Mesothelial cell of epicardium (in vitro differentiated cells): ENCODE data around the gene P4HA3. TPM values are rescaled to one million over a fixed set of nuclear protein-coding genes. Genes with fewer than 3 reads are reported as not detected.

ENCODE experiments used
- DNase-seq, 2 experiments: peaks; one replicate each; pipeline ENCODE4 v3.0.0; 2021; ENCODE audit warnings: low spot score in 2 of 2; ENCODE audit not compliant: unreplicated experiment in 2 of 2
- H3K27ac Mint-ChIP-seq: 2 replicates; pipeline ENCODE4 v1.8.0; 2021; ENCODE audit warnings: mixed read lengths
- H3K27me3 Mint-ChIP-seq: 2 replicates; pipeline ENCODE4 v1.8.0; 2021; ENCODE audit warnings: low read depth, mixed read lengths
- H3K36me3 Mint-ChIP-seq: 2 replicates; pipeline ENCODE4 v1.8.0; 2021; ENCODE audit warnings: mixed read lengths
- H3K4me1 Mint-ChIP-seq: 2 replicates; pipeline ENCODE4 v1.8.0; 2021; ENCODE audit warnings: mixed read lengths
- H3K4me3 Mint-ChIP-seq: 2 replicates; pipeline ENCODE4 v1.8.0; 2021; ENCODE audit warnings: mild to moderate bottlenecking, moderate library complexity, mixed read lengths
- H3K9me3 Mint-ChIP-seq: 2 replicates; pipeline ENCODE4 v1.8.0; 2021; ENCODE audit warnings: mixed read lengths
- CTCF ChIP-seq: fragments of 200-600 bp; sonication (generic); IDR thresholded peaks from one replicate; pipeline ENCODE4 v1.5.0; 2021; ENCODE audit warnings: antibody characterized with exemption; ENCODE audit not compliant: unreplicated experiment
- total RNA-seq: library from RNA; stranded (reverse); gene quantifications from 3 replicates; pipeline ENCODE4 v1.2.1, GENCODE V29; 2021

P4HA3 gene
- total RNA-seq, 1 donor from 2014 or later = 1.7 TPM

DNA sequence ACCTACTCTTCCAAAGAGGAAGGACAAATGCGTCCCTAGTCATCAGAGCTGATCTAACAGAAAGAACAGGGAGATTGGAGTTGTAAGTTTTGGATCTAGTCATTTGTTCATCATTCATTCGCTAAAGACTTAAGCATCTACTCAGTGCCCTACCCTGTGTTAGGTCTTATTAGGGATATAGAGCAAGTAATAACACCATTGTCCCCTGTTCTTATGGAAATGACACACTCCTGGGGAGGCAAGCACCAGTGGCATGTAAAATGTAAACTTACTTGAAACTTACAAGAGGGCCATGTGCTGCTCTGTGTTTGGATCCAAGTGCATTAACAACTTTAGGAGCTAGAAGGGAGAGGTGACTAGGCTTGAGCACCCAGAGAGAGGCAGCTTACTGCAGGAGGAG is 61.9 kb downstream of the P4HA3 start:
- DNase-seq = no peak
- H3K9me3 Mint-ChIP-seq = no peaks in the 10 kb centered on the region
- peaks cover 48% of the 10 kb centered on the region for H3K36me3 Mint-ChIP-seq
- TF ChIP-seq CTCF = no peak
- H3K27me3 Mint-ChIP-seq = no peaks in the 10 kb centered on the region
- no peaks in the 10 kb centered on the region for H3K4me1 Mint-ChIP-seq
- no peak overlapping the region for H3K4me3 Mint-ChIP-seq
- no peak overlapping the region for H3K27ac Mint-ChIP-seq

- Mint-ChIP-seq H3K4me3 (no peak overlapping the region), H3K36me3 (peaks cover 42% of the 10 kb centered on the region), H3K4me1 (no peaks in the 10 kb centered on the region), H3K27ac (no peak overlapping the region), H3K27me3 (no peaks in the 10 kb centered on the region), H3K9me3 (no peaks in the 10 kb centered on the region)
- TF ChIP-seq CTCF = no peak
- DNase-seq = no peak
Observed at GRCh38 chr11:74248469-74248868, 63.0 kb downstream of the P4HA3 start.

DNA sequence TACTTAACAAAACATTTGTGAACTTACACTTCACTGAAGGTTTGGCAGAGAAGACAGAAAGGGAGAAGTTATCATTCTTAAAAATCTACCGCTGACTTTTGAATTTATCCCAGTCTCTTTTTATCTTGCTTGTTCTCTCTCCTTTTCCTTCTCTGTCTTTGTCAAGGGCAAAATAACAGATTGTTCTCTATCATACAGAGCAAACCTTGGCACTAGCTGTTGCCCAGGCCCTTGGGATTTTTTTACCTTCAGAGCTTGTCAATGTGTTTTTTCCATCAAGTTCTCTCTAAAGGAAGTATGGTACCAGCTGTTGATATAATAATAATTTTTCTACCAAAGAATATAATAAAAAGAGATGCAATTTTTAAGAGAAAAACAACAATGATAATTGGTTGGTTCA is 73.2 kb downstream of the P4HA3 start:
- Mint-ChIP-seq H3K36me3 (peaks cover 35% of the 10 kb centered on the region), H3K27me3 (no peaks in the 10 kb centered on the region), H3K4me3 (no peak overlapping the region), H3K4me1 (no peaks in the 10 kb centered on the region), H3K9me3 (no peaks in the 10 kb centered on the region), H3K27ac (no peak overlapping the region)
- DNase-seq = no peak
- TF ChIP-seq CTCF = no peak

DNA sequence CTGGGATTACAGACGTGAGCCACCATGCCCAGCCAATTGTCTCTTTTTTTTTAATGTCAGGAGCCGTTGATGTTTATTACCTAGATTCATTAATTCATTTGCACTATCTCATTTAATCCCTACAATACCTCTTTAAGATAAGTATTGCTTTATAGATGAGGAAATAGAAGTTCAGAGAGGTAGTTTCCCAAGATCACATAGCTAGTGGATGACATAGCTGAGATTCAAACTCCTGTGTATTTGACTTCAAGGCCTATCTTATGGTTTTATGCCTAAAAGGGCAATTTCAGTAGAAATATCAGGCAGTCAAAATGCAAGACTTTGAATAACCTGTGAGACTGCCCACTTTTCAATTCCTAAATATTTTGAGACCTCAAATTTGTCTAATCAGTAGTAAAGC is 73.9 kb downstream of the P4HA3 start:
- H3K36me3 Mint-ChIP-seq = peaks cover 39% of the 10 kb centered on the region
- H3K4me3 Mint-ChIP-seq = no peak overlapping the region
- H3K27ac Mint-ChIP-seq = no peak overlapping the region
- TF ChIP-seq CTCF = no peak
- no peaks in the 10 kb centered on the region for H3K27me3 Mint-ChIP-seq
- H3K4me1 Mint-ChIP-seq = no peaks in the 10 kb centered on the region
- DNase-seq = no peak
- H3K9me3 Mint-ChIP-seq = no peaks in the 10 kb centered on the region

DNA sequence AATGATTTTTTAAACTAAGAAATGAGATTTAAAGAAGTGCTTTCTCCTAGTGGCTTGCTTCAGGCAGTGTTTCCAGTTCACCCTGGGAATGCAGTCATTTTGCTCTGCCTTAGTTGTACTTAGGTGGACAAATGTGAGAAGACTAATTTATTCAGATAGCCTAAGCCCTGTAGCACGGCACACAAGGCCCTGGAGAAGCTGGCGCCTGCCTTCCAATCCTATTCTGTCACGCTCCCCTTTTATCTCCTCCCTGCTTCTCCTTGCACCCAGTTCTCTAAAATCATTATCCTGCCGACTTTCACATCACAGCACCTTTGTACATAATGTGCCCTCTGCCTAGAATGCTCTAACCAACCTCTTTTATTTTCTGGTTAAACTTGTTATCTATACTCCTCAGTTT is 76.3 kb downstream of the P4HA3 start:
- no peak for DNase-seq
- H3K27me3 Mint-ChIP-seq = no peaks in the 10 kb centered on the region
- no peak for TF ChIP-seq CTCF
- H3K36me3 Mint-ChIP-seq = peaks cover 32% of the 10 kb centered on the region
- H3K27ac Mint-ChIP-seq = no peak overlapping the region
- H3K9me3 Mint-ChIP-seq = no peaks in the 10 kb centered on the region
- H3K4me3 Mint-ChIP-seq = no peak overlapping the region
- no peaks in the 10 kb centered on the region for H3K4me1 Mint-ChIP-seq

- Mint-ChIP-seq H3K27me3 (no peaks in the 10 kb centered on the region), H3K9me3 (no peaks in the 10 kb centered on the region), H3K4me3 (no peak overlapping the region), H3K36me3 (peaks cover 27% of the 10 kb centered on the region), H3K4me1 (no peaks in the 10 kb centered on the region), H3K27ac (no peak overlapping the region)
- no peak for TF ChIP-seq CTCF
- no peak for DNase-seq
Observed at GRCh38 chr11:74233683-74234082, 77.8 kb downstream of the P4HA3 start.
